ENCODE results near the gene PPP1R15A.
"Not testable (repeated sequence)": the region's sequence is repeated elsewhere in the genome, so short reads cannot be mapped to it uniquely, and the experiment has no call there.

Gene PPP1R15A

GRCh38 chr19:48872182-48872883 lies at the start of gene PPP1R15A:
TSS of gene PPP1R15A (plus strand) at chr19:48872421. CDS start at chr19:48873234, 813 bp downstream.
- DNase-seq (ENCODE audit: low read depth): peak; percentile 97

GRCh38 chr19:48822514-48822913 lies 49.7 kb upstream of the PPP1R15A start:
- no peak for DNase-seq (ENCODE audit: low read depth)

- no peak for DNase-seq (ENCODE audit: low read depth)
Measured at GRCh38 chr19:48826606-48827020, 45.6 kb upstream of the PPP1R15A start.

- DNase-seq (ENCODE audit: low read depth): no peak
Measured at GRCh38 chr19:48830088-48830487, 42.1 kb upstream of the PPP1R15A start.

- DNase-seq (ENCODE audit: low read depth): no peak
Measured at GRCh38 chr19:48830965-48831364, 41.3 kb upstream of the PPP1R15A start.

GRCh38 chr19:48833049-48833448 lies 39.2 kb upstream of the PPP1R15A start:
- no peak for DNase-seq (ENCODE audit: low read depth)

GRCh38 chr19:48833977-48834376 lies 38.2 kb upstream of the PPP1R15A start:
- DNase-seq (ENCODE audit: low read depth): no peak

- DNase-seq (ENCODE audit: low read depth): peak; percentile 76
Measured at GRCh38 chr19:48835734-48836088, 36.5 kb upstream of the PPP1R15A start.

- no peak for DNase-seq (ENCODE audit: low read depth)
Measured at GRCh38 chr19:48836089-48837017, 35.9 kb upstream of the PPP1R15A start, which contains the start of gene HSD17B14. TSS of gene HSD17B14 (minus strand) at chr19:48836491. CDS start at chr19:48836411, 80 bp downstream.

GRCh38 chr19:48837051-48837524 lies 35.1 kb upstream of the PPP1R15A start:
- peak; percentile 59 for DNase-seq (ENCODE audit: low read depth)

- no peak for DNase-seq (ENCODE audit: low read depth)
Measured at GRCh38 chr19:48837687-48838086, 34.5 kb upstream of the PPP1R15A start.

GRCh38 chr19:48841047-48841446 lies 31.2 kb upstream of the PPP1R15A start:
- DNase-seq (ENCODE audit: low read depth): no peak

- DNase-seq (ENCODE audit: low read depth): no peak
Measured at GRCh38 chr19:48841571-48841970, 30.6 kb upstream of the PPP1R15A start.

- no peak for DNase-seq (ENCODE audit: low read depth)
Measured at GRCh38 chr19:48842789-48843162, 29.4 kb upstream of the PPP1R15A start.

GRCh38 chr19:48844472-48844871 lies 27.7 kb upstream of the PPP1R15A start:
- no peak for DNase-seq (ENCODE audit: low read depth)

- no peak for DNase-seq (ENCODE audit: low read depth)
Measured at GRCh38 chr19:48845384-48845783, 26.8 kb upstream of the PPP1R15A start.

GRCh38 chr19:48846659-48847058 lies 25.6 kb upstream of the PPP1R15A start:
- DNase-seq (ENCODE audit: low read depth): not testable (repeated sequence)

GRCh38 chr19:48852292-48852691 lies 19.9 kb upstream of the PPP1R15A start:
- no peak for DNase-seq (ENCODE audit: low read depth)

GRCh38 chr19:48853483-48853882 lies 18.7 kb upstream of the PPP1R15A start:
- no peak for DNase-seq (ENCODE audit: low read depth)

GRCh38 chr19:48854103-48854502 lies 18.1 kb upstream of the PPP1R15A start:
- DNase-seq (ENCODE audit: low read depth): no peak

GRCh38 chr19:48856921-48857320 lies 15.3 kb upstream of the PPP1R15A start:
- no peak for DNase-seq (ENCODE audit: low read depth)

GRCh38 chr19:48858984-48859710 lies 13.1 kb upstream of the PPP1R15A start:
- DNase-seq (ENCODE audit: low read depth): peak; percentile 64

Measured in stimulated activated CD8-positive, alpha-beta memory T cell treated with anti-CD3 and anti-CD28 coated beads, Interleukin-12 subunit alpha, Interleukin-12 subunit beta, amount 100 ng/mL, for 4 hours (primary cell).